HepG2 (cell line): ENCODE data around the gene THBS4. TPM values are rescaled to one million over a fixed set of nuclear protein-coding genes. Genes with fewer than 3 reads are reported as not detected.
A peak's percentile ranks its signal among the peaks of the same experiment; 100 is the strongest.

Source experiments
- AKNA ChIP-seq: sonication (generic); formaldehyde crosslinking; IDR thresholded peaks from 2 replicates; pipeline ENCODE4 v1.4.0; 2020; ENCODE audit warnings: missing genetic modification reagents, borderline replicate concordance
- EEA1 ChIP-seq: sonication (generic); formaldehyde crosslinking; IDR thresholded peaks from 2 replicates; pipeline ENCODE4 v1.5.1; 2020; ENCODE audit warnings: mild to moderate bottlenecking, missing genetic modification reagents, borderline replicate concordance
- GTF2F1 ChIP-seq: fragments of 150-350 bp; IDR thresholded peaks from 2 replicates; pipeline ENCODE4 v1.6.1; 2014; ENCODE audit warnings: low read length
- NFYB ChIP-seq: sonication (generic); formaldehyde crosslinking; IDR thresholded peaks from 2 replicates; pipeline ENCODE4 v1.4.0; 2020; ENCODE audit warnings: missing genetic modification reagents
- ZHX1 ChIP-seq: sonication (generic); formaldehyde crosslinking; IDR thresholded peaks from 2 replicates; pipeline ENCODE4 v1.8.1; 2022; ENCODE audit warnings: low read depth, mild to moderate bottlenecking, missing genetic modification reagents
- ZSCAN31 ChIP-seq: sonication (generic); formaldehyde crosslinking; IDR thresholded peaks from 2 replicates; pipeline ENCODE4 v1.5.0; 2020; ENCODE audit warnings: low read depth, mild to moderate bottlenecking, missing genetic modification reagents
- polyA plus RNA-seq, 8 experiments: library from polyadenylated mRNA; depleted of rRNA in 3 of 8; stranded (reverse) in 7 of 8; unstranded in 1 of 8; fragments of >200 nt; fragmentation: Illumina TruSeq in 4 of 8; extraction: Trizol in 4 of 8; gene quantifications; 2 replicates each; pipeline versions ENCODE4 v1.2.1 to v1.2.3, GENCODE V29; 2011 to 2016; ENCODE audit warnings: low read depth in 4 of 8, missing spikeins in 1 of 8, mixed read lengths in 1 of 8; ENCODE audit not compliant: insufficient read depth in 1 of 8
- total RNA-seq, 5 experiments: library from RNA; depleted of rRNA; stranded (reverse); fragments of >200 nt; fragmentation: Illumina TruSeq; extraction: Trizol; gene quantifications; 2 replicates each; pipeline ENCODE4 v1.2.3, GENCODE V29; 2016; ENCODE audit warnings: low read depth in 1 of 5
- TF ChIP-seq, protein P1 (sequence below), 2 experiments: sonication (generic) in 1 of 2; formaldehyde crosslinking in 1 of 2; IDR thresholded peaks; 2 replicates each; pipeline versions ENCODE4 v1.6.1 to v1.9.0; 2014 to 2022; ENCODE audit warnings: antibody characterized with exemption in 1 of 2, borderline replicate concordance in 1 of 2, inconsistent platforms in 1 of 2, low read depth in 1 of 2, missing genetic modification reagents in 1 of 2
- TF ChIP-seq, protein P2 (sequence below): conservative IDR thresholded peaks from 2 replicates; pipeline ENCODE4 v1.6.1; 2018; ENCODE audit warnings: missing genetic modification reagents
- TF ChIP-seq, protein P3 (sequence below): sonication (generic); formaldehyde crosslinking; conservative IDR thresholded peaks from 2 replicates; pipeline ENCODE4 v1.4.0; 2020; ENCODE audit warnings: missing genetic modification reagents

Gene THBS4
- total and polyA plus RNA-seq, 2 of the 13 experiments (the other 11 are each of a cell fraction or from before 2014, with no cell fraction given) = 0.60 to 1.2 TPM

DNA sequence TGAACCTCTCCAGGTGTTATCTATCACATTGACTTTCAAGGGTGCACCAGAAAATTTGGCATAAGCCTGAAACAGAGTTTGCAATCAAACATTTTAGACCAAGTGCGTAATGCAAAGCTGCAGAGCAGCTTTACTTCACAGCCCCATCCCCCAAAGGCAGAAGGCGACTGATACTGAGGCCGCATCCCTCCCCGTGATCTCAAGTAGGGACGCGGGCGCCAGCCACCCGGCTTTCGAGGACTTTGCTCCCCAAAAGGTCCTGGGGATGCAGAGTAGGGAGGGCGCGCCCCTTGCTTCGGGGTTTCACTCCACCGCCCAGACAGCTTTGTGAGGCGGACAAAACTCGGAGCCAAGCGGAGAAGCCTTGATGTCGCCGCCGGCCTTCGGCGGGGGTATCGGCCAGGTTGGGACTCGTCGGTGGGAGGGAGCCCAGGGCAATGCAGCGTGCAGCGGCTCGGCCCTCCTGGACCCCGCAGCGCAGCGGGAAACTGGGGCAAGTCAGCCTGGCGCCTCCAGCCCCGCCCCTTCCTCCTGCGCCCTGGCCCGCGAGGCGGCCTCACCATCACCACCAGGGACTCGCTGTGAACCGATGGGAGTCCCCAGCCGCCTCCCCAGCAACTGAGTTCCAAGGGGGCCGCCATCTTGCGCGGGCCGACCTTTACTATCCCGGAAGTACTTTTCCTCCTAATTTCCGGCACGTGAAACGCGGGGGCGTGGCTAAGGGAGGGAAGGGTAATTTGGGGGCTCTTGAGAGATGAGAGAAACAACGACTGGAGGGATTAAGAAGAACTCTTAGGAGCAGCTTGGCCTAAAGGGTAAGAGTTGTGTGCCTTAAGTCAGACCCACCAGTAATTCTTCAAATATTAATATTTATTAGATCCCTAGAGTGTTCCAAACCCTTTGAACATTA is 44.3 kb upstream of the THBS4 start, which contains the start of gene MTX3 (continued):
- TF ChIP-seq, protein P1, sequence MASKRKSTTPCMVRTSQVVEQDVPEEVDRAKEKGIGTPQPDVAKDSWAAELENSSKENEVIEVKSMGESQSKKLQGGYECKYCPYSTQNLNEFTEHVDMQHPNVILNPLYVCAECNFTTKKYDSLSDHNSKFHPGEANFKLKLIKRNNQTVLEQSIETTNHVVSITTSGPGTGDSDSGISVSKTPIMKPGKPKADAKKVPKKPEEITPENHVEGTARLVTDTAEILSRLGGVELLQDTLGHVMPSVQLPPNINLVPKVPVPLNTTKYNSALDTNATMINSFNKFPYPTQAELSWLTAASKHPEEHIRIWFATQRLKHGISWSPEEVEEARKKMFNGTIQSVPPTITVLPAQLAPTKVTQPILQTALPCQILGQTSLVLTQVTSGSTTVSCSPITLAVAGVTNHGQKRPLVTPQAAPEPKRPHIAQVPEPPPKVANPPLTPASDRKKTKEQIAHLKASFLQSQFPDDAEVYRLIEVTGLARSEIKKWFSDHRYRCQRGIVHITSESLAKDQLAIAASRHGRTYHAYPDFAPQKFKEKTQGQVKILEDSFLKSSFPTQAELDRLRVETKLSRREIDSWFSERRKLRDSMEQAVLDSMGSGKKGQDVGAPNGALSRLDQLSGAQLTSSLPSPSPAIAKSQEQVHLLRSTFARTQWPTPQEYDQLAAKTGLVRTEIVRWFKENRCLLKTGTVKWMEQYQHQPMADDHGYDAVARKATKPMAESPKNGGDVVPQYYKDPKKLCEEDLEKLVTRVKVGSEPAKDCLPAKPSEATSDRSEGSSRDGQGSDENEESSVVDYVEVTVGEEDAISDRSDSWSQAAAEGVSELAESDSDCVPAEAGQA (IDR thresholded peaks at IDR 0.05; ENCODE audit: low read depth) = 0 out of 2 replicates have a peak, but pooled peaks have one; percentile 52
- TF ChIP-seq, protein P1 (CRISPR knock-in tag; IDR thresholded peaks at IDR 0.05; ENCODE audit: borderline replicate concordance) = no peak
- TF ChIP-seq GTF2F1 (no peak), ZSCAN31 (CRISPR knock-in tag) (peak; percentile 90), ZHX1 (no peak), NFYB (CRISPR knock-in tag) (no peak), EEA1 (CRISPR knock-in tag) (peak; percentile 96; the same call in 1 of the 2 replicates), AKNA (CRISPR knock-in tag) (no peak)
- TF ChIP-seq, protein P2, sequence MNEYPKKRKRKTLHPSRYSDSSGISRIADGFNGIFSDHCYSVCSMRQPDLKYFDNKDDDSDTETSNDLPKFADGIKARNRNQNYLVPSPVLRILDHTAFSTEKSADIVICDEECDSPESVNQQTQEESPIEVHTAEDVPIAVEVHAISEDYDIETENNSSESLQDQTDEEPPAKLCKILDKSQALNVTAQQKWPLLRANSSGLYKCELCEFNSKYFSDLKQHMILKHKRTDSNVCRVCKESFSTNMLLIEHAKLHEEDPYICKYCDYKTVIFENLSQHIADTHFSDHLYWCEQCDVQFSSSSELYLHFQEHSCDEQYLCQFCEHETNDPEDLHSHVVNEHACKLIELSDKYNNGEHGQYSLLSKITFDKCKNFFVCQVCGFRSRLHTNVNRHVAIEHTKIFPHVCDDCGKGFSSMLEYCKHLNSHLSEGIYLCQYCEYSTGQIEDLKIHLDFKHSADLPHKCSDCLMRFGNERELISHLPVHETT = peak; percentile 43; the same call in 1 of the 2 replicates
- TF ChIP-seq, protein P3, sequence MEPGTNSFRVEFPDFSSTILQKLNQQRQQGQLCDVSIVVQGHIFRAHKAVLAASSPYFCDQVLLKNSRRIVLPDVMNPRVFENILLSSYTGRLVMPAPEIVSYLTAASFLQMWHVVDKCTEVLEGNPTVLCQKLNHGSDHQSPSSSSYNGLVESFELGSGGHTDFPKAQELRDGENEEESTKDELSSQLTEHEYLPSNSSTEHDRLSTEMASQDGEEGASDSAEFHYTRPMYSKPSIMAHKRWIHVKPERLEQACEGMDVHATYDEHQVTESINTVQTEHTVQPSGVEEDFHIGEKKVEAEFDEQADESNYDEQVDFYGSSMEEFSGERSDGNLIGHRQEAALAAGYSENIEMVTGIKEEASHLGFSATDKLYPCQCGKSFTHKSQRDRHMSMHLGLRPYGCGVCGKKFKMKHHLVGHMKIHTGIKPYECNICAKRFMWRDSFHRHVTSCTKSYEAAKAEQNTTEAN (CRISPR knock-in tag) = peak; percentile 22; the same call in 1 of the 2 replicates
